Esophagus muscularis mucosa (tissue), 3 donors: ENCODE results near the gene WDR37.

ENCODE experiments used
- CTCF ChIP-seq, 3 experiments: fragments of 200-600 bp in 2 of 3; fragments of 450-650 bp in 1 of 3; sonication (generic) in 2 of 3; IDR thresholded peaks; one replicate each; pipeline ENCODE4 v1.5.1; 2017 to 2019; ENCODE audit warnings: antibody characterized with exemption in 3 of 3, mild to moderate bottlenecking in 2 of 3, moderate library complexity in 1 of 3
- POLR2A ChIP-seq: fragments of 450-650 bp; IDR thresholded peaks from one replicate; pipeline ENCODE4 v1.6.1; 2017; ENCODE audit warnings: antibody characterized with exemption, moderate library complexity, mild to moderate bottlenecking, low read depth

- TF ChIP-seq CTCF (IDR thresholded peaks at IDR 0.05) (no peak), POLR2A (no peak)
Observed at GRCh38 chr10:1074052-1074747, 18.0 kb downstream of the WDR37 start.
